Neural cell (in vitro differentiated cells): ENCODE measurements around the gene ROBO1. TPM values are rescaled to one million over a fixed set of nuclear protein-coding genes. Genes with fewer than 3 reads are reported as not detected.
A peak's percentile ranks its signal among the peaks of the same experiment; 100 is the strongest.

Source experiments
- H2AFZ ChIP-seq: fragments of 200-600, 300-800 bp; sonication (generic), shearing (Covaris generic); 2 replicates; pipeline ENCODE4 v1.6.0; 2014; ENCODE audit warnings: low read depth, mild to moderate bottlenecking, antibody characterized with exemption, low read length, moderate library complexity
- H3F3A ChIP-seq: fragments of 200-600 bp; shearing (Covaris generic); 2 replicates; pipeline ENCODE4 v1.6.1; 2016; ENCODE audit warnings: mild to moderate bottlenecking, moderate library complexity, mixed read lengths, antibody characterized with exemption, low read length; ENCODE audit not compliant: insufficient read depth, poor library complexity, severe bottlenecking
- H3K27ac ChIP-seq: fragments of 200-600, 300-800 bp; sonication (generic), shearing (Covaris generic); 2 replicates; pipeline ENCODE4 v1.5.1; 2014; ENCODE audit warnings: mild to moderate bottlenecking, low read length, moderate library complexity
- H3K27me3 ChIP-seq: fragments of 300-800, 200-600 bp; sonication (generic), shearing (Covaris generic); 2 replicates; pipeline ENCODE4 v1.6.0; 2014; ENCODE audit warnings: mild to moderate bottlenecking, low read depth, low read length, moderate library complexity; ENCODE audit not compliant: insufficient read depth
- H3K36me3 ChIP-seq: fragments of 300-800, 200-600 bp; sonication (generic), shearing (Covaris generic); 2 replicates; pipeline ENCODE4 v1.5.1; 2014; ENCODE audit warnings: mild to moderate bottlenecking, antibody characterized with exemption, low read length, moderate library complexity; ENCODE audit not compliant: insufficient read depth
- H3K4me2 ChIP-seq: fragments of 300-800, 200-600 bp; sonication (generic), shearing (Covaris generic); 2 replicates; pipeline ENCODE4 v1.6.0; 2014; ENCODE audit warnings: mild to moderate bottlenecking, low read length
- H3K4me3 ChIP-seq: fragments of 300-800, 200-600 bp; sonication (generic), shearing (Covaris generic); 2 replicates; pipeline ENCODE4 v1.5.1; 2014; ENCODE audit warnings: mild to moderate bottlenecking, low read length, moderate library complexity
- H3K79me2 ChIP-seq: fragments of 200-600 bp; shearing (Covaris generic); replicated peaks from 2 replicates; pipeline ENCODE4 v1.6.0; 2014; ENCODE audit warnings: mild to moderate bottlenecking, low read length, moderate library complexity; ENCODE audit not compliant: insufficient read depth
- H3K9ac ChIP-seq: fragments of 300-800, 200-600 bp; sonication (generic), shearing (Covaris generic); 2 replicates; pipeline ENCODE4 v1.6.1; 2016; ENCODE audit warnings: mild to moderate bottlenecking, low read length, mixed read lengths
- H3K9me2 ChIP-seq: fragments of 200-600 bp; shearing (Covaris generic); 2 replicates; pipeline ENCODE4 v1.6.1; 2016; ENCODE audit warnings: mild to moderate bottlenecking, low read length, mixed read lengths; ENCODE audit not compliant: insufficient read depth
- H3K9me3 ChIP-seq: fragments of 200-600, 300-800 bp; sonication (generic), shearing (Covaris generic); 2 replicates; pipeline ENCODE4 v1.6.1; 2016; ENCODE audit warnings: mild to moderate bottlenecking, mixed run types, low read length, moderate library complexity, mixed read lengths
- H4K20me1 ChIP-seq: fragments of 200-600 bp; shearing (Covaris generic); 2 replicates; pipeline ENCODE4 v1.6.1; 2016; ENCODE audit warnings: mild to moderate bottlenecking, mixed run types; ENCODE audit not compliant: insufficient read depth
- CTCF ChIP-seq: fragments of 450-650 bp; IDR thresholded peaks from 2 replicates; pipeline ENCODE4 v1.5.1; 2014; ENCODE audit warnings: antibody characterized with exemption, mild to moderate bottlenecking, moderate library complexity; ENCODE audit not compliant: poor library complexity, severe bottlenecking
- EP300 ChIP-seq: fragments of 450-650 bp; conservative IDR thresholded peaks from 2 replicates; pipeline ENCODE4 v1.6.1; 2014; ENCODE audit warnings: antibody characterized with exemption, mild to moderate bottlenecking, moderate library complexity; ENCODE audit not compliant: poor library complexity, severe bottlenecking
- EZH2 ChIP-seq: fragments of 200-600, 300-800 bp; shearing (Covaris generic), sonication (generic); IDR thresholded peaks from 2 replicates; pipeline ENCODE4 v1.6.1; 2014; ENCODE audit warnings: antibody characterized with exemption, low read length, borderline replicate concordance, mild to moderate bottlenecking; ENCODE audit not compliant: insufficient read depth, poor library complexity, severe bottlenecking
- MXI1 ChIP-seq: fragments of 450-650 bp; conservative IDR thresholded peaks from 2 replicates; pipeline ENCODE4 v1.6.1; 2014; ENCODE audit warnings: antibody characterized with exemption, mild to moderate bottlenecking; ENCODE audit not compliant: poor library complexity, severe bottlenecking
- POLR2AphosphoS5 ChIP-seq: IDR thresholded peaks from 2 replicates; pipeline ENCODE4 v1.6.1; 2012
- RAD21 ChIP-seq: fragments of 450-650 bp; conservative IDR thresholded peaks from 2 replicates; pipeline ENCODE4 v1.6.1; 2014; ENCODE audit warnings: antibody characterized with exemption, mild to moderate bottlenecking, moderate library complexity
- REST ChIP-seq: IDR thresholded peaks from 2 replicates; pipeline ENCODE4 v1.6.1; 2012; ENCODE audit warnings: borderline replicate concordance
- SMC3 ChIP-seq: fragments of 450-650 bp; conservative IDR thresholded peaks from 2 replicates; pipeline ENCODE4 v1.6.1; 2014; ENCODE audit warnings: antibody characterized with exemption, mild to moderate bottlenecking, moderate library complexity; ENCODE audit not compliant: poor library complexity
- TAF1 ChIP-seq: IDR thresholded peaks from 2 replicates; pipeline ENCODE4 v1.6.1; 2012; ENCODE audit warnings: low read depth
- polyA plus RNA-seq: library from polyadenylated mRNA; depleted of rRNA; stranded (reverse); fragments of >200 nt; gene quantifications from 2 replicates; pipeline ENCODE4 v1.2.3, GENCODE V29; 2014

Gene ROBO1
- polyA plus RNA-seq, 1 donor from 2014 or later: 183 TPM

GRCh38 chr3:79597709-79598108 is 170.1 kb downstream of the ROBO1 start:
- Histone ChIP-seq H3K4me3 (no peak overlapping the region), H3K9me2 (no peaks in the 10 kb centered on the region), H3K36me3 (no peaks in the 10 kb centered on the region), H3K9ac (no peak overlapping the region), H2AFZ (no peak overlapping the region), H4K20me1 (no peaks in the 10 kb centered on the region), H3K9me3 (no peaks in the 10 kb centered on the region), H3K4me2 (no peak overlapping the region), H3K27ac (no peak overlapping the region), H3K27me3 (no peaks in the 10 kb centered on the region), H3F3A (no peaks in the 10 kb centered on the region), H3K79me2 (no peaks in the 10 kb centered on the region)
- TF ChIP-seq POLR2AphosphoS5: no peak
- no peak for TF ChIP-seq EP300
- TF ChIP-seq TAF1: no peak
- no peak for TF ChIP-seq CTCF
- TF ChIP-seq EZH2: no peak
- no peak for TF ChIP-seq MXI1
- TF ChIP-seq SMC3: no peak
- no peak for TF ChIP-seq RAD21
- no peak for TF ChIP-seq REST

GRCh38 chr3:79587150-79587549 is 180.6 kb downstream of the ROBO1 start:
- Histone ChIP-seq H3K9me3 (no peaks in the 10 kb centered on the region), H3K79me2 (peaks cover 5% of the 10 kb centered on the region), H3K9ac (no peak overlapping the region), H3F3A (peaks cover 10% of the 10 kb centered on the region), H2AFZ (no peak overlapping the region), H3K4me3 (peak overlapping the region; percentile 8), H3K27ac (peak overlapping the region; percentile 76), H3K4me2 (peak overlapping the region; percentile 37), H3K27me3 (no peaks in the 10 kb centered on the region), H4K20me1 (no peaks in the 10 kb centered on the region), H3K36me3 (no peaks in the 10 kb centered on the region), H3K9me2 (no peaks in the 10 kb centered on the region)
- TF ChIP-seq RAD21: no peak
- no peak for TF ChIP-seq EP300
- TF ChIP-seq POLR2AphosphoS5: no peak
- no peak for TF ChIP-seq SMC3
- TF ChIP-seq TAF1: no peak
- TF ChIP-seq MXI1: no peak
- no peak for TF ChIP-seq EZH2
- TF ChIP-seq REST: no peak
- TF ChIP-seq CTCF: no peak
